ENCODE results near the gene DGUOK. TPM values are rescaled to one million over a fixed set of nuclear protein-coding genes. Genes with fewer than 3 reads are reported as not detected.

The DGUOK gene
- total and polyA plus RNA-seq, 10 of the 15 experiments (the other 5 are each of a cell fraction or from before 2014, with no cell fraction given), result 64.4 to 234 (median 91.4) TPM

DNA sequence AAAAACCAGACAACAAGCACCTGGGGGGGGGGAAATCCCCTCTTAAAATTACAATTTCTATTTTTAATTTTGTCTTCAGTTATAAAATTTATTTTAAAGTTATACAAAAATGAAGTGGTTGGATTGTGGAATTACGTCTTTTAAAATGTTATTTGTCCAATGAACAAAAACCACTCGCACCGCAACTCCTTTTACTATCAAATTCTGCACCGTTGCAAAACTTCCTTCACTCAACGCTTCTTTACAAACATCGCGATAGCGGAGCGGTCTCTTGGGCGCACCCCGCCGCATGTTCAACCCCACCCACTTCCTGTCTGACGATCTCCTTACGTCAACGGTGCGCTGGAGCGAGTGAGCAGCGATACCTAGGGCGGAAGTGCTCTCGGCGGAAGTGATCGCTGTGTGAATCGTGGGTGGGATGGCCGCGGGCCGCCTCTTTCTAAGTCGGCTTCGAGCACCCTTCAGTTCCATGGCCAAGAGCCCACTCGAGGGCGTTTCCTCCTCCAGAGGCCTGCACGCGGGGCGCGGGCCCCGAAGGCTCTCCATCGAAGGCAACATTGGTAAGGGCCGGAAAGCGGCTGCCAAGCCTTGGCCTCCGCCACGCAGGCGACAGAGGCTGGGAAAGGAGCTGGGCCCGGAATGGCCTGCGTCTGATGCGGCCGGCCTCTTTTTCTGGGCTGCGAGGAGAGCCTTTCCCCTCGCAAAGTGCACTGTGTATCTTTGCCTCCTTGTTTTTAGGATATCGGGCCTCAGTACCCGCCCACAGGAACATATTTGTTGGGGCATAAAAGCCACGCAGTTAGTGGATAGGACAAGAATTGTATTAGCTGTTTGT is at the start of gene DGUOK (continued):
- TF ChIP-seq POU2F2 (IDR thresholded peaks at IDR 0.05; ENCODE audit: borderline replicate concordance, low read depth, low read length), result peak; percentile 80; the same call in 2 of the 3 replicates
- TF ChIP-seq, protein P1, sequence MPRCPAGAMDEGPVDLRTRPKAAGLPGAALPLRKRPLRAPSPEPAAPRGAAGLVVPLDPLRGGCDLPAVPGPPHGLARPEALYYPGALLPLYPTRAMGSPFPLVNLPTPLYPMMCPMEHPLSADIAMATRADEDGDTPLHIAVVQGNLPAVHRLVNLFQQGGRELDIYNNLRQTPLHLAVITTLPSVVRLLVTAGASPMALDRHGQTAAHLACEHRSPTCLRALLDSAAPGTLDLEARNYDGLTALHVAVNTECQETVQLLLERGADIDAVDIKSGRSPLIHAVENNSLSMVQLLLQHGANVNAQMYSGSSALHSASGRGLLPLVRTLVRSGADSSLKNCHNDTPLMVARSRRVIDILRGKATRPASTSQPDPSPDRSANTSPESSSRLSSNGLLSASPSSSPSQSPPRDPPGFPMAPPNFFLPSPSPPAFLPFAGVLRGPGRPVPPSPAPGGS (IDR thresholded peaks at IDR 0.05; ENCODE audit: borderline replicate concordance, insufficient read depth, low read depth, low read length, poor library complexity, severe bottlenecking), result no peak
- peak; percentile 73 for TF ChIP-seq TARDBP (IDR thresholded peaks at IDR 0.05; ENCODE audit: borderline replicate concordance)
- TF ChIP-seq RFX5 (IDR thresholded peaks at IDR 0.05; ENCODE audit: low read depth, low read length), result no peak
- TF ChIP-seq RAD21 (IDR thresholded peaks at IDR 0.05; ENCODE audit: insufficient read depth, low read depth, low read length), result no peak
- peak; percentile 40 for TF ChIP-seq MEF2B (IDR thresholded peaks at IDR 0.05; ENCODE audit: partially characterized antibody, poor library complexity, severe bottlenecking)
- TF ChIP-seq TAF1 (IDR thresholded peaks at IDR 0.05; ENCODE audit: borderline replicate concordance, low read depth, low read length), result peak; percentile 91; the same call in 1 of the 2 replicates
- TF ChIP-seq CREB1 (IDR thresholded peaks at IDR 0.05; ENCODE audit: low read depth), result peak; percentile 99
- peak; percentile 85; the same call in 1 of the 2 replicates for TF ChIP-seq ZBED1 (IDR thresholded peaks at IDR 0.05; ENCODE audit: borderline replicate concordance)
- peak; percentile 72; the same call in 1 of the 2 replicates for TF ChIP-seq FOXM1 (IDR thresholded peaks at IDR 0.05; ENCODE audit: low read depth, low read length)
- TF ChIP-seq KLF5 (IDR thresholded peaks at IDR 0.05; ENCODE audit: partially characterized antibody), result peak; percentile 79
- TF ChIP-seq, protein P2, sequence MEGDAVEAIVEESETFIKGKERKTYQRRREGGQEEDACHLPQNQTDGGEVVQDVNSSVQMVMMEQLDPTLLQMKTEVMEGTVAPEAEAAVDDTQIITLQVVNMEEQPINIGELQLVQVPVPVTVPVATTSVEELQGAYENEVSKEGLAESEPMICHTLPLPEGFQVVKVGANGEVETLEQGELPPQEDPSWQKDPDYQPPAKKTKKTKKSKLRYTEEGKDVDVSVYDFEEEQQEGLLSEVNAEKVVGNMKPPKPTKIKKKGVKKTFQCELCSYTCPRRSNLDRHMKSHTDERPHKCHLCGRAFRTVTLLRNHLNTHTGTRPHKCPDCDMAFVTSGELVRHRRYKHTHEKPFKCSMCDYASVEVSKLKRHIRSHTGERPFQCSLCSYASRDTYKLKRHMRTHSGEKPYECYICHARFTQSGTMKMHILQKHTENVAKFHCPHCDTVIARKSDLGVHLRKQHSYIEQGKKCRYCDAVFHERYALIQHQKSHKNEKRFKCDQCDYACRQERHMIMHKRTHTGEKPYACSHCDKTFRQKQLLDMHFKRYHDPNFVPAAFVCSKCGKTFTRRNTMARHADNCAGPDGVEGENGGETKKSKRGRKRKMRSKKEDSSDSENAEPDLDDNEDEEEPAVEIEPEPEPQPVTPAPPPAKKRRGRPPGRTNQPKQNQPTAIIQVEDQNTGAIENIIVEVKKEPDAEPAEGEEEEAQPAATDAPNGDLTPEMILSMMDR (IDR thresholded peaks at IDR 0.05 in 2 of 3, conservative IDR thresholded peaks at IDR 0.05 in 1 of 3; ENCODE audit: control insufficient read depth in 2 of 3, extremely low read depth in 1 of 3, insufficient read depth in 1 of 3, low read depth in 3 of 3, low read length in 3 of 3), result no peak
- TF ChIP-seq CREM (IDR thresholded peaks at IDR 0.05; ENCODE audit: low read depth), result peak; percentile 97
- peak; percentile 89 for TF ChIP-seq CBFB (IDR thresholded peaks at IDR 0.05; ENCODE audit: low read depth)
- no peak for TF ChIP-seq BCL11A (IDR thresholded peaks at IDR 0.05; ENCODE audit: low read depth, low read length)
- no peak for TF ChIP-seq JUND (IDR thresholded peaks at IDR 0.05; ENCODE audit: low read depth, low read length)
- no peak for TF ChIP-seq RBBP5 (conservative IDR thresholded peaks at IDR 0.05)
- peak; percentile 77 for TF ChIP-seq MXI1 (IDR thresholded peaks at IDR 0.05; ENCODE audit: low read depth, low read length)
- TF ChIP-seq ZNF217 (IDR thresholded peaks at IDR 0.05), result no peak
- peak; percentile 60 for TF ChIP-seq HCFC1 (IDR thresholded peaks at IDR 0.05; ENCODE audit: low read length)
- TF ChIP-seq, protein P3, sequence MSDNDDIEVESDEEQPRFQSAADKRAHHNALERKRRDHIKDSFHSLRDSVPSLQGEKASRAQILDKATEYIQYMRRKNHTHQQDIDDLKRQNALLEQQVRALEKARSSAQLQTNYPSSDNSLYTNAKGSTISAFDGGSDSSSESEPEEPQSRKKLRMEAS (IDR thresholded peaks at IDR 0.05; ENCODE audit: low read depth, low read length), result peak; percentile 88
- no peak for TF ChIP-seq NFYA (IDR thresholded peaks at IDR 0.05; ENCODE audit: borderline replicate concordance, low read depth, low read length)
- TF ChIP-seq SMAD1 (IDR thresholded peaks at IDR 0.05; ENCODE audit: low read depth, partially characterized antibody), result no peak
- no peak for TF ChIP-seq BMI1 (IDR thresholded peaks at IDR 0.05; ENCODE audit: borderline replicate concordance)
- no peak for TF ChIP-seq EED (IDR thresholded peaks at IDR 0.05; ENCODE audit: low read depth)
- no peak for TF ChIP-seq HDAC2 (IDR thresholded peaks at IDR 0.05)
- TF ChIP-seq, protein P4, sequence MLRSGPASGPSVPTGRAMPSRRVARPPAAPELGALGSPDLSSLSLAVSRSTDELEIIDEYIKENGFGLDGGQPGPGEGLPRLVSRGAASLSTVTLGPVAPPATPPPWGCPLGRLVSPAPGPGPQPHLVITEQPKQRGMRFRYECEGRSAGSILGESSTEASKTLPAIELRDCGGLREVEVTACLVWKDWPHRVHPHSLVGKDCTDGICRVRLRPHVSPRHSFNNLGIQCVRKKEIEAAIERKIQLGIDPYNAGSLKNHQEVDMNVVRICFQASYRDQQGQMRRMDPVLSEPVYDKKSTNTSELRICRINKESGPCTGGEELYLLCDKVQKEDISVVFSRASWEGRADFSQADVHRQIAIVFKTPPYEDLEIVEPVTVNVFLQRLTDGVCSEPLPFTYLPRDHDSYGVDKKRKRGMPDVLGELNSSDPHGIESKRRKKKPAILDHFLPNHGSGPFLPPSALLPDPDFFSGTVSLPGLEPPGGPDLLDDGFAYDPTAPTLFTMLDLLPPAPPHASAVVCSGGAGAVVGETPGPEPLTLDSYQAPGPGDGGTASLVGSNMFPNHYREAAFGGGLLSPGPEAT (IDR thresholded peaks at IDR 0.05; ENCODE audit: low read depth), result peak; percentile 87
- TF ChIP-seq DPF2 (IDR thresholded peaks at IDR 0.05), result peak; percentile 65; the same call in 1 of the 2 replicates

All from GM12878 (cell line).